Neutrophil (primary cell): ENCODE measurements around the gene NAP1L4.

Source experiments
- H3K27ac ChIP-seq: fragments of 200-600 bp; sonication (generic); 2 replicates; pipeline ENCODE4 v1.5.1; 2016; ENCODE audit warnings: mild to moderate bottlenecking, moderate library complexity
- H3K27me3 ChIP-seq: fragments of 200-600 bp; sonication (generic); 2 replicates; pipeline ENCODE4 v1.6.0; 2016; ENCODE audit warnings: mild to moderate bottlenecking
- H3K36me3 ChIP-seq: fragments of 200-600 bp; sonication (generic); 2 replicates; pipeline ENCODE4 v1.5.1; 2017
- H3K4me1 ChIP-seq, 2 experiments: fragments of 200-600 bp in 1 of 2; sonication (generic) in 1 of 2; 1 replicate in 1 of 2; 2 replicates in 1 of 2; pipeline versions ENCODE4 v1.5.1 to v1.6.1; 2013 to 2016; ENCODE audit warnings: low read depth in 1 of 2, low read length in 1 of 2, mild to moderate bottlenecking in 1 of 2, moderate library complexity in 1 of 2; ENCODE audit not compliant: control insufficient read depth in 1 of 2, insufficient read depth in 1 of 2
- H3K4me3 ChIP-seq, 2 experiments: fragments of 200-600 bp in 1 of 2; sonication (generic) in 1 of 2; 1 replicate in 1 of 2; 2 replicates in 1 of 2; pipeline ENCODE4 v1.5.1; 2013 to 2016; ENCODE audit warnings: low read depth in 1 of 2, low read length in 1 of 2, mild to moderate bottlenecking in 1 of 2, moderate library complexity in 1 of 2
- H3K9me3 ChIP-seq: fragments of 200-600 bp; sonication (generic); 2 replicates; pipeline ENCODE4 v1.5.1; 2016
- CTCF ChIP-seq: fragments of 200-600 bp; sonication (generic); IDR thresholded peaks from 2 replicates; pipeline ENCODE4 v1.5.1; 2016; ENCODE audit warnings: antibody characterized with exemption

Gene NAP1L4

GRCh38 chr11:3001496-3001895 is 9.4 kb upstream of the NAP1L4 start:
- Histone ChIP-seq H3K4me1 (peaks cover 11 to 19% of the 10 kb centered on the region in 2 experiments), H3K9me3 (no peaks in the 10 kb centered on the region), H3K27ac (no peak overlapping the region), H3K27me3 (no peaks in the 10 kb centered on the region), H3K4me3 (no peak overlapping the region), H3K36me3 (peaks cover 75% of the 10 kb centered on the region)
- TF ChIP-seq CTCF, result no peak

GRCh38 chr11:3000032-3000961 is 8.2 kb upstream of the NAP1L4 start:
- H3K4me1 ChIP-seq, result peaks cover 11 to 19% of the 10 kb centered on the region in 2 experiments
- no peaks in the 10 kb centered on the region for H3K9me3 ChIP-seq
- H3K36me3 ChIP-seq, result peaks cover 63% of the 10 kb centered on the region
- H3K4me3 ChIP-seq, result no peak overlapping the region
- no peak overlapping the region for H3K27ac ChIP-seq
- TF ChIP-seq CTCF, result no peak
- H3K27me3 ChIP-seq, result no peaks in the 10 kb centered on the region

- Histone ChIP-seq H3K27ac (no peak overlapping the region), H3K9me3 (no peaks in the 10 kb centered on the region), H3K36me3 (peaks cover 55% of the 10 kb centered on the region), H3K4me3 (no peak overlapping the region), H3K27me3 (no peaks in the 10 kb centered on the region), H3K4me1 (peaks cover 11 to 19% of the 10 kb centered on the region in 2 experiments)
- no peak for TF ChIP-seq CTCF
These were observed 7.4 kb upstream of the NAP1L4 start for GRCh38 chr11:2999464-2999998.

- TF ChIP-seq CTCF, result no peak
- no peak overlapping the region for H3K27ac ChIP-seq
- peaks cover 43% of the 10 kb centered on the region for H3K36me3 ChIP-seq
- no peaks in the 10 kb centered on the region for H3K9me3 ChIP-seq
- no peak overlapping the region for H3K4me3 ChIP-seq
- peaks cover 10 to 11% of the 10 kb centered on the region in 2 experiments for H3K4me1 ChIP-seq
- no peaks in the 10 kb centered on the region for H3K27me3 ChIP-seq
These were observed 6.1 kb upstream of the NAP1L4 start for GRCh38 chr11:2998073-2998850.

- H3K36me3 ChIP-seq, result peaks cover 35% of the 10 kb centered on the region
- no peaks in the 10 kb centered on the region for H3K27me3 ChIP-seq
- H3K27ac ChIP-seq, result no peak overlapping the region
- H3K4me1 ChIP-seq, result peaks cover 11 to 13% of the 10 kb centered on the region in 2 experiments
- H3K9me3 ChIP-seq, result no peaks in the 10 kb centered on the region
- no peak overlapping the region for H3K4me3 ChIP-seq
- TF ChIP-seq CTCF, result no peak
These were observed 5.3 kb upstream of the NAP1L4 start for GRCh38 chr11:2997406-2997805.
